T follicular helper cell (primary cell): ENCODE data around the gene FMN2.

ENCODE experiments used
- DNase-seq: peaks from one replicate; pipeline ENCODE4 v3.0.0-alpha.2; 2020; ENCODE audit warnings: low read depth

The FMN2 gene

DNA sequence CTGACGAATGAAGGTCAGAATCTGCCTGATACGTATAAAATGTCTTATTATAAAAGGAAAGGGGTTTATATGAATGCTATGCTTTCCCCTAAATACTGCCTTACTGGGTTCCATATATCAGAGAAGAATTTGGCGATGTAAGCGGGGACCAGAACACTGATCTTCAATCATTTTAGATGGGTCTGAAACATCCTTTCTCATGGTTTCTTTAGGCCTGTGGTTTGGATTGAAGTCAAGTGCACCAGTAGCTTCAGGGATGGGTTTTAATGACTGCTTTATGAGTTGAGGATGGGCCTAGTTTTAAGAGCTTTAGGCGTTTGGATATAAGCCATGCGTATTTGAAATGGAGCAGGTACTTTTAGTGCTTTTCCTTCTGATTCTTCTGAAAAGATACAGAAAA, 6.9 kb downstream of the FMN2 start:
- no peak for DNase-seq

DNA sequence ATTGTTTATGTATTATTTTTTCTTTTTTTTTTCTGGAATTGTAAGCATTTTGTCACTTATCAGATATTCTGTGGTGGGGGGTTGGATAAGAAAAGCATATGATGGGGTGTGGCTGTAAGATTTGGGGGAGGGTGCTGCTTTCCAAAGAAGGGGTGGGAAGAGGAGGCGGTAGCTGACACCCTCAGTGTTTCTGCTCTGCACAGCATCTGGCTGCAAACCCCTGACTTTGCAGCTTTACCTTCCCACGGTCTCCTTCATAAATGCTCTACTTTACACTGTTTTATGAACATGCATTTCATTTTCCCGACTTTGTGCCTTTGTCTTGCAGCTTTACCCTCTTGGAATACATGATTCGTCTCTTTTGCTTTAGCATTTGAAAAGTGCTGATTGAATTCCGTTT, 7.6 kb downstream of the FMN2 start:
- DNase-seq, result no peak

DNA sequence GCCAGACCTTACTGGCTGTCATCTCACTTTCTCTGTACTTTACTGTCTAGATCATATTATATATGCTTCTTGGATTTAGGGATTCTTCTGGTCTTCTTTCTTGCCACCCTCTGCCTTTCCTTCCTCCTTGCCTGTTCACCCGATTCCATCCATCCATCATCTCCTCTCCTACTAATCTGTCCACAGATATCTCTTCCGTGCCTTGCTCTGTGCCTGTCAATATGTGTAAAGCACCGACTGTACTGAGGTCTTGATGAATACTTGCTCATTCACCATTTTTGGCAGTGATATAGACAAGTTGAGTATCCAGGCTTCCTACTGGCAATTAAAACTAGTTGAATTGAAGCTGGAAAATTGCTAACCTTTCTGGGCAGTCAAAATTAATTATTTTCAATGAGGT, 8.1 kb downstream of the FMN2 start:
- DNase-seq, result no peak

DNA sequence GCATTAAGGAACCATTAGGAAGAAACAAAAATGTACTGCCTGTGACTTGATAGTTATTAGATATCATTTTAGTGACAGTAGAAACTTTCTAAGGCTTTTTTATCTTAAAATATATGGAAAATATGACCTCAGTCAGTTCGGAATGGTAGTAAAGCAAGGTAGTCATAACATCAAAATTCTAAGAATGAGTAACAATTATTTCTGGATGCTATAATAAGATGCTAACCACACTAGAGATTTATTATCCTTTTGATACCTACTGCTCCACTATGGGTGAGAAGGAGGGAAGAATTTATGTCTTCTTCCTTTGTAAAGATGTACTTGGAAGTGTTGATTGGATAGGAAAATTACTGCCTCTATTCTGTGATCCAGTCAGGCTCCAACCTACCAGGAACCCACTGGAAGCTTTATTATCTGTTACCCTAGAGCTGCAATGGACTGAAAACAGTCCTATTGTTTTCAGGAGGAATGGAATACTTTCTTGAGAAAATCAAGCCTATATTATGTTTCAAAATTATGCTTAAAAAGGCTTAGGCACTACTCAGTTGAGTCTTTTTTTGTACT, 8.8 kb downstream of the FMN2 start:
- no peak for DNase-seq

DNA sequence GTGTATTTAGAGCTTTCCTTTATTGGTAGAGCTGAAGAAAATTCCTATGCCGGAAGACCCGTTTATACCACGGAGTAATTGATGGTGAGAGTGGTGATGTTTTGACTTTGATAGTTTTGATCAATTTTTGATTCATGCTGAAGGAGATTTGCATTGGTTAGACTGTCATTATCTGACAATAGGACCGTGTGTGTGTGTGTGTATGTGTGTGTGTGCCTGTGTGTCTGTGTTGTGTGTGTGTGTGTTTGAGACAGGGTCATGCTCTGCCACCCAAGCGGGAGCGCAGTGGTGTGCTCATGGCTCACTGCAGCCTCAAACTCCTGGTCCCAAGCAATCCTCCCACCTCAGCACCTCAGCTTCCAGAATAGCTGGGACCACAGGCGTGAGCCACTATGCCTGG, 9.6 kb downstream of the FMN2 start:
- DNase-seq, result no peak

DNA sequence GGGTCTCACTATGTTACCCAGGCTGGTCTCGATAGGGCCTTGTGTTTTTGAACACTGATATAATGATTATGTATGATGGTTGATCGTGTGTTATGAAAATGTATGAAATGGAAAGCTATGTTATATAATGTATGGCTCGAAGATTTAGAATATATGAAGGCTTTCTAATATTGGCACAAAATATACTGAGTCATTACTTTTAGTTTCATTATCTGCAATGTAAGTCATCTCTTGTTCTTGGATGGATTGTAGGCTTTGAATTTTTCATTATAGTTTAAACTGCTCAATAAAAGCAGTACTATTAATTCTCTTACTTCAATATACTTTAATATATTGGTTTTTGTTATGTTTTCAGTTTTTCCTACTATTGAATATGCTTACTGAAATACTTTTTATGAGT, 10.1 kb downstream of the FMN2 start:
- no peak for DNase-seq

DNA sequence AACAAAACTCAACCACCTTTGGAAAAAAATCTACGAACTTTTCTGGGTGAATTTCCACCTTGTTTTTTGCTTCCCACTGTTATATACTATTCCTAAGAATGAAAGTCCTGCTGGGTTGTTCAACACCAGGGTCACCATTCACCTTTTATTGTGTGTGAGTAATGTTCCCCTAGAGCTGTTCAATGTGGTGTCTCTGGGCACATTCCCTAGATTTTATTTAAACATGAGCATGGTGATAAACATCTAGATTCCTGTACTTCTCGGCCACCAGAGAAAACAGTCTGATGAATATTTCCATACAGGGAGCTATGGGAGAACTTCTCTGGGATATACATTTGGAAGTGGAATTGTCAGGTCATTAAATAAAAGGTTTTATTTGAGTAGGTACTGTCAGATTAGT, 13.0 kb downstream of the FMN2 start:
- no peak for DNase-seq

DNA sequence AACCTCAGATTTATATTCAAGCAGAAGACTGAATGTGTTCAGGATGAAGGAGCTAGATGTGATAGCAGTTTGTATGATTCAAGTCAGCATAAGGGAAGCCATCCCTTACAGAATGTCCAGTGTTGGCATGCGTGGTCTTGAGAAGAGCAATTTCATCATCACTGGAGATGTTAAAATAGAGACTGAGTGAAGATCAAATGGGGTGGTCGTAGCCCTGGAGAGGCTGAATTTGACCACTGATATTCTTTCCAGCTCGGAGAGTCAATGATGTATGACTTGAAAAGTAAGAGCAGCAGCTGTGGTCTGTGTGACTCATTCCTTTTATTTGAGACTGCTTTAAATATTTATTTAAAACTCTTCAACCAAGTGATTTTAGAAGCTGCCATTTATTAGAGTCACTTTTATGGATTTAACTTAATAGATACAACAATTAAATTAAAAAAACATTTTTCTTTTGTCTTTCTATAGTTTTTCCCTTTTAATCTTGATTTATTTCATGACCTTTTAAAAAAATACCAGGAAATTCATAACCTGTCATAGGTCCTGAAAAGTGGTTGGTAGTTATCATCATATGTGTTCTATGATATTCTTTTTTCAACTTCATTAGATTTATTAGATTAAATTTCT, 15.5 kb downstream of the FMN2 start:
- no peak for DNase-seq

DNA sequence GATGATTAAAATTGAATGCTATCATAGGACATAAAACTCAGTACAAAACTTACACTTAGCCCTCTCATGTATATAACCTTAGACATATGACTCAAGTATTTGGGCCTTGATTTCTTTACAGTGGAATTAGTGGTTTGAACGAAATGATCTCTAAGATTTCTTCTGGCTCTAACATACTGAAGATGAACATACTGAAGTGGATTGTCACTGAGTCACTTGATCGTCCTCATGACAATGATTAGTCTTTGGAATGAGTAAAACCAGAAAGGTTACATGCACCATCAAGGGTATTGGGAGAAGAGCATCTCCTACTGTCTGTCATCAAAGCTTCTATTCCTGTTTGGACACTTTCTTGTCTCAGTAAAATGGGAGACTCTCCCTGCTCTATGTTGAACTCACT, 17.4 kb downstream of the FMN2 start:
- DNase-seq, result no peak

DNA sequence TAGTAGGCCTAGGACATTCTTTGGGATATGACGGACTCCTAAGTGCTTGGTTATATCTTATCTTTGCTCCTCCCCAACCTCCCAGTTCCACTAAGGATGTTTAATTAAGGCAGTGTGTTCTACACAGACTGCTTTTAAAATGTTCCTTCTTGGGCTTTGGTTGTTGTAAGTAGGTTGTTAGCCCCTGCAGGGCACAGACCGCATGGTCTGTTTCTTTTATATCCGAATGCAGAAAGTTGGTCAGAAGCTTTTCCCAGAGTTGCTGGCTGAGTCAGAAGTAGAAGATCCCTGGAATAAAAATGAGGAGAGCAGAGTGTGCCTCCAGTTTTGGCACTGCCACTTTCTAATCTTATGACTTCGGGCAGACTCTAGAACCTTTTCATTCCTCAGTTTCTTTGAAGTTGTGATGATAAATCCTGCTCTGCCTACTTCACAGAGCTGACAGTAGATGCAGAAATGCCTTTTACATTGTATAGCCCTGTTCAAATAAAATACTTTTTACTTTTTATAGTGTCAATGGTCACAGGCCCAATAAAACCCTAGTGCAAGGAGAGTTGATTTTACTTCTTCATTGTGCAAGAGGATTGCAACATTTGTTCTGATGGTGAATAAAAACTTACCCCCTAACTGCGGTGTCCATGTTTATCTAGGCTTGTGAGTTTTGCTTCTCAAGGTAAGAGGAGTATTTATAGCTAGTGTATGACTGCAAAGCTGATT, 18.4 kb downstream of the FMN2 start:
- DNase-seq, result no peak

DNA sequence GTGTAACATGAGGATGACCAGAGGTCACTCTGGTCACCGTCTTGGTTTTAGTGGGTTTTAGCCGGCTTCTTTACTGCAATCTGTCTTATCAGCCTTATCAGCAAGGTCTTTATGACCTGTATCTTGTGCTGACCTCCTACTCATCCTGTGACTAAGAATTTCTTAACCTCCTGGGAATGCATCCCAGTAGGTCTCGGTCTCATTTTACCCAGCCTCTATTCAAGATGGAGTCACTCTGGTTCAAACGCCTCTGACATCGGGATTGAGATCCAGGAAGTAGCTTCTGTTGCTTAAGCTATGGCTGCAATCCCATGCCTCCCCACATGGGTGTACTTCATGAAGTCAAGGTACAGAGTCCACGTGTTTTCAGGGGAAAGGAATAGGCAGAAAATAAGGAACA, 19.9 kb downstream of the FMN2 start:
- DNase-seq, result no peak

DNA sequence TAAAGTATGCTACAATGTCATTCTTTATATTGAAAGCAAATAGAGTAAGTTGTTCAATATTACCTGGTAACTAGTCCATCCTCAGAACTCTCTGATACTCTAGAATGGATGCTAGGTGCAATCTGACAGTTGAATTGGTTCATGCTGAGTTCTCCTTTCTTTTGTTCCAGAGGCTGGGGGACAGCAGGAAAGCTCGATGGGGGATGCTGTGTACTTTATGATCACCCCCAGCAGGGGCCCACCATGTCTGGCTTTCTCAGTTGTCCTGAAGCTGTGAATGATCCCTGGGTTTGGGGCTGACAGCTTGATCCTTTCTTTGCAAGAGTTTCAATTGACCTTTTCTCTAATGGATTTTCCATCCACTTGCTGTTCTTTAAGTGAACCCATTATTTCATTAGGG, 22.5 kb downstream of the FMN2 start:
- DNase-seq, result no peak

DNA sequence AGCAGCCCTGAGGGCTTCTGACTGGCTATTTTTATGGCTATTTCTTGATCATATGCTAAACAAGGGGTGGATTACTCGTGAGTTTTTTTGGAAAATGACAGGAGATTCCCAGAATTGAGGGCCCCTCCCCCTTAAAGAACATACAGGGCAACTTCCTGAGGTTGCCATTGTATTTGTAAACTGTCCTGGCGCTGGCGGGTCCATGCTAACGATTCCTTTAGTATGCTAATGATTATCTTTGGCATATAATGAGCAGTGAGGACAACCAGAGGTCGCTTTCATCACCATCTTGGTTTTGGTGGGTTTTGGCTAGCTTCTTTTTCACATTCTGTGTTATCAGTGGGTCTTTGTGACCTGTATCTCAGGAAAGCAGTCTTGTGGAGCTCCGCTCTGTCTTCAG, 24.1 kb downstream of the FMN2 start:
- no peak for DNase-seq

DNA sequence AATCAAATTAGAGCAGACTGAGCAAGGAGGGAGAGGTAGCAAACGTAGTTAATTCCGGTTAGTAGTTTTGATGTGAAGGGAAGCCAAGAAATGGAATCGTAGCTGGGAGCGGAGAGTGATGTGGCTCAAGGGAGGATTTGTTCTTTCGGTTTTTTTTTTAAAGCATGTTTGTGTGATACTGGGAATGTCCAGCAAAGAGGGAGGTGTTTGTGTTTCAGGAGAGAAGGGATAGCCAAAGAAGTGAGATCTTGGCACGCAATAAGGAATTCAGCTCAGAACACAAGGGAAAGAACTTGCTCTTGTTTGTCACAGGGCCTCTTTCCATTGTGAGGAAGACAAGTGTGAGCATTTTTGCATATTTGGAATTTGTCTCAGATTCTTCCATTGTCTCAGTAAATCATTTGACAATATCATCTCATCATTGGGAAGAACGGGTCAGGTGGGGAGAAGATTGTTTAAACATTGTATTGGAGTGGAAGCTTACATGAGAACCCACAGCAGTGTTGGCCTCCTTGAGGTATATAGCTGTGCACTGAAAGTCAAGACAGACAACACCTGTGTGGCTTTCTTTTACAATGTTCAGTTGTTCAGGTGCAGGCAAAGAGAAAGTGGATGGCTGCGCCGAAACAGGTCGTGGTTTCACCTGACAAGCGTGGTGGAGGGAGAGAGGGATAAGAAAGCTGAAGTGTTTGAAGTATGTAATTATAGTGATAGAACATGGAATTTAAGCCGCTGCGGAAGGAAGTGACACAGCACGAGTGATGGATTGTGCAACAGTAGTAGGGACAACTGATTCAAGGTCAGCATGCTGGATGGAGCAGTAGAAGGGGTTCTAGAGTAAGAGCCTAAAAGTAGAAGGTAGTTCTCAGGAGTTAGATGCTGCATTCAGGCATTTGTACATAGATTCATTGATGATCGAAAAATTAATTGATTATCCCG, 25.4 kb downstream of the FMN2 start:
- no peak for DNase-seq

DNA sequence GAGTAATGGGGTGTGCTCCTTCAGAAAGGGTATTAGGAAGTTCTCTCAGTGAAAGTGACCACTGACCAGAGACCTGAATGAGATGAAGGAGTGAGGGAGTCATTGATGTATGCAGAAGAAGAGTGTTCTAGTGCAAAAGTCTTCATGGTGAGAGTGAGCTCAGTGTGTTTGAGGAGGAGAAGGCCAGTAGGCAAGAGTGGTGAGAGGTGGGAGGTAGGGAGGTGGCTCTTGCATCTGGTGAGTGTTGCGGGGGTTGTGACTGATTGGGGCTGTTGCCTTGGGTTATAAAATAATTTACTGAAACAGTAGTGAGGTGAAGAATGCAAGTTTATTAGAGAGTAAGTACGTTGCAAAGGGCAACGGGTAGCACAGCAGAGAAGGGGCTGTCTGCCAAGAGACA, 26.2 kb downstream of the FMN2 start:
- DNase-seq, result no peak

DNA sequence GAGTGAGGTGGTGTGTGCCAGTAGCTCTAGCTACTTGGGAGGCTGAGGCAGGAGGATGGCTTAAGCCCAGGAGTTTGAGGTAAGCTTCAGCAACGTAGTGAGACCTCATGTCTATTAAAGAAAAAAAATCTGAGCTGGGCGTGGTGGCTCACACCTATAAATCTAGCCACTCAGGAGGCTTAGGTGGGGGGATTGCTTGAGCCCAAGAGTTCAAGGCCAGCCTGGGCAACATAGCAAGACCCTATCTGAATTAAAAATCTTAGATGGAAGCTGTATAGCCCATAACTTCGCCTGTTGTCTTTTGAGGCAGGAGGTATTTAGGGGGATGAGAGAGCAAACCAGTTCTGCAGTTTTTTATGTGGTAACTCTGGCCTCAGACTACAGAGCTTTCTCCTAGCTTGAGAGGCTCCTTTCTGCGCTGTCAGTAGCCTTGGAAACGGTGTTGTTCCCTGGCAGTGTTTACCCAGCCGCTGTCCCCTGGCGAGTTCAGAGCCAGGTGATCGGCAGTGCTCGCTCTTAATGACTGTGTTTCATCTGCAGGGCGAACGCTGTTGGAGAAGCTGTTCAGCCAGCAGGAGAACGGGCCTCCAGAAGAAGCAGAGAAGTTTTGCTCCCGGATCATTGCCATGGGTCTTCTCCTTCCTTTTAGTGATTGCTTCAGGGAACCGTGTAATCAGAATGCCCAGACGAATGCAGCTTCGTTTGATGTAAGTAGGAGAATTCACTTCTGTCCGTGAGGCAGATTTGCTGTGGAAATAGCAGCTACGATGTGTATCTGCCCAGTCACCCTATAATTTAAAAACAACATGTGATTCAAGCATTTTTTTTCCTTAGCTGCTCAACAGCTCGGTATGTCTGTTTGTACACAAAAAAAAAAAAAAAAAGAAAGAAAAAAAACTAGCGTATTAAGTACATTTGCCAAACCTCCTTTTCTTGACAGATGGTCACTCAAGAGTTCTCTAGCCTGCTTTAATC, 31.2 kb downstream of the FMN2 start:
- DNase-seq, result no peak

DNA sequence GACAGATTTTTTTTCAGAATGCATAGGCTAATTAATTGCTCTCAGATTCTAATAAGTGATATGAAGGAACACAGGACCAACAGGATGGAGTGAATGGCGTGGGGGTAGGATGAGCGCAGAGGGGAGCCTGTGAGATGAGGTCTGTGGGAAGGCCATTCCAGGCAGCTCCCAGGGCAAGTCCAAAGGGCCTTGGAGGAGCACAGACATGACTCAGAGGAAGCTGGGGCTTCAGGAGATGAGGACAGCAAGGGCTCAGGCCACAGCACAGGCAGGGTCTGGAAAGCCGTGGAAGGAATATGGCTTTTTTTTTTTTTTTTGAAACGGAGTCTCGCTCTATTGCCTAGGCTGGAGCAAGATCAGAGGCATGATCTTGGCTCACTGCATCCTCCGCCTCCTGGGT, 35.1 kb downstream of the FMN2 start:
- DNase-seq, result no peak

DNA sequence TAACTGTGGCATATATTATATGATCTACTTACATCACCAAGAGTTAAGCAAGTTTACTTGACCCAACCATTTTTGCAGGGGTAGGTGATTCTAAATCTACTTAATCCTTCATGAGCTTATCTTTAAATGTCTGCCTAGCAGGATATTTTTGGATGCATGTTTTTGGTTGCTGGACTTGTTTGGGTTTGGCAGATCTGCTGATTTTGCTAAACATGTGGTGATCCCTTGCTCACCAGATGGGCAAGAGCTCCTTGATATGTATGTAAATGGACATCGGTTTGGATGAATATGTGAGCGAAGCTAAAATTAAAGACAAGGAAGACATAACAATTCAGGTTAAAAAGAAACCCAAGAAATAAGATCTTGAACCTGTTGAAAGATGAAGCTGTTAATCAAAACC, 36.7 kb downstream of the FMN2 start:
- no peak for DNase-seq

DNA sequence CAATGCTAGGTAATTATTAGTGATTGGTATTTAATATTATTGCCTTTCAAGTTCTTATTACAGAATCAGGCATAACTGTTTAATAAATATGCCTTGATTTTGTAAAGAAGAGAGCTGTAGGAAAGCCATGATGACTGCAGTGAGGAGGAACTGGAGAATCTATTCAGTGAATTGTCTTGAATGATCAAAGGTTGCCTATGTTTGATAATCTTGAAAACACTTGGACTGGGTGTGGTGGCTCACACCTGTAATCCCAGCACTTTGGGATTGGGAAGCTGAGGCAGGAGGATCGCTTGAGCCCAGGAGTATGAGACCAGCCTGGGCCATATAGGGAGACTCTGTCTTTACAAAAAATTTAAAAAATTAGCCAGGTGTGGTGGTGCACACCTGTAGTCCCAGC, 42.4 kb downstream of the FMN2 start:
- no peak for DNase-seq

DNA sequence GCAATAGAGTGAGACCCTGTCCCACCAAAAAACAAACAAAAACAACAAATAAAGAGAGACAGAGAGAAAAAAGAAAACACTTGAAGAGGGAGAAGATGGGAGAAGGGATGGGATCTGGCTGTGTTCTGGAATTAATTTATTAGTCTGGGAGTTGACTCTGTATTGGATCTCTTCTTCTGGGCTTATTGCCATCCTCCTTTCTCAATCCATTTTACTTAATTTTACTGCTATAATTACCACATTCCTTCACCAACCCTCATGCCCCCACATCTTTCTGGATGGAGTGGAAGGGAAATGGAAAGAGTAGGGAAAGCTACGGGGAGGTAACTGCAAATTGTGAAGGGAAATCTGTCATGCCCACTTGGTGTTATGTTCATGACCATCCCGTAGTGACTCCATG, 42.9 kb downstream of the FMN2 start:
- no peak for DNase-seq

DNA sequence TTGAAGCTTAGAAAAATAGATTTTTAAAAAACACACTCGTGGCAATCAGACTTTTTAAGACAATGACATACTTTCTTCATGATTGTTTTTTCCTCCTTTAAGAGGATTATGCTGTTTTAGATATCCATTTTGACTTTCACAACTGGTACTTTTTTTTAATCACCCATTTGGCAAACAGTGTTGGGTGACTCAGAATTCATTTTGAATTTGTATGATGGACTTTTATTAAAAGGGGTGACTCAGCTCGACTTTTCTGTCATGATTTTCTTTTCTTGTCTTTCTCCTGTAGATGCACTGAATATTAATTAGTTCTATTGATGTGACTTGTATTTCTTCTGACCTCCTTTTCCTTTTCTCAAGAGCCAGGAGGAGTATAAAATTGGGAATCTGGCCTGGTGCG, 44.7 kb downstream of the FMN2 start:
- no peak for DNase-seq

DNA sequence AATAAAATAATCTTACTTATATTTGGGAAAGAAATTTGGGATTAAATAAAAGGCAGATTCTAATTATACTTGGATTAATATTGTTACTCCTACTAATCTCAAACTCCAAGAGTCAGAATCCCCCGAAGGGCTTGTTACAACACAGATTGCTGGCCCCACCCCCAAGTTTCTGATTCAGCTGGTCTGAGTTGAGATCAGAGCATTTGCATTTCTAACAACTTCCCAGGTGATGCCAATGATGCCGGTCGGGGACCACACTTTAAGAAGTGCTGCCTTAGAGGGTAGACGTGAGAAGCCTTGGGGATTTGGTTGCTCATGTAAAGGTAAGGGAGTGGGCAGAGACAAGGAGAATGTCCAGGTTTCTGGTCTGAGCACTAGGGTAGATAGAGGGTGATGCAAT, 47.2 kb downstream of the FMN2 start:
- no peak for DNase-seq
